IMR-90 (cell line): Measurements from ENCODE around the gene VAMP7. TPM values are rescaled to one million over a fixed set of nuclear protein-coding genes. Genes with fewer than 3 reads are reported as not detected.

ENCODE experiments used
- ATAC-seq: fragments of 200-7000 bp; cut with Tn5 transposase; 2 replicates; pipeline ENCODE4 v1.9.1; 2020; ENCODE audit warnings: low read depth, mild to moderate bottlenecking, moderate library complexity
- BruUV-seq: library from RNA; stranded (reverse); fragments of 400-500 nt; replicated peaks from 2 replicates; lab custom pipeline; 2021; lab: Mats Ljungman, UMichigan
- CTCF ChIA-PET: fragments of 300-600 bp; formaldehyde crosslinking; extraction: SDS; loops from one replicate; lab custom pipeline; 2021; ENCODE audit warnings: antibody characterized with exemption; lab: Yijun Ruan, JAX
- POLR2A ChIA-PET: fragments of 300-600 bp; sonication (Branson Sonifier 250); formaldehyde crosslinking; loops from one replicate; lab custom pipeline; 2022; ENCODE audit warnings: antibody characterized with exemption; ENCODE audit not compliant: unreplicated experiment; lab: Charles Lee
- DNase-seq: peaks from one replicate; pipeline ENCODE4 v3.0.0; 2013
- H2AFZ ChIP-seq: replicated peaks from 2 replicates; pipeline ENCODE3; 2013; ENCODE audit warnings: low read length, mild to moderate bottlenecking; ENCODE audit not compliant: poor library complexity
- H2AK5ac ChIP-seq: 2 replicates; pipeline ENCODE4 v1.6.1; 2013; ENCODE audit warnings: low read depth, low read length, inconsistent platforms
- H2AK9ac ChIP-seq: replicated peaks from 2 replicates; pipeline ENCODE3; 2013; ENCODE audit warnings: mild to moderate bottlenecking, low read depth, low read length, moderate library complexity; ENCODE audit not compliant: poor library complexity
- H2BK120ac ChIP-seq: 2 replicates; pipeline ENCODE4 v1.6.1; 2013; ENCODE audit warnings: low read depth, low read length, inconsistent platforms
- H2BK15ac ChIP-seq: 3 replicates; pipeline ENCODE4 v1.6.1; 2013; ENCODE audit warnings: low read depth, low read length, inconsistent platforms
- H2BK20ac ChIP-seq: 2 replicates; pipeline ENCODE4 v1.6.1; 2013; ENCODE audit warnings: low read depth, mild to moderate bottlenecking, inconsistent platforms, low read length, moderate library complexity
- H2BK5ac ChIP-seq: 2 replicates; pipeline ENCODE4 v1.6.1; 2013; ENCODE audit warnings: mild to moderate bottlenecking, low read depth, low read length, inconsistent platforms; ENCODE audit not compliant: poor library complexity, severe bottlenecking
- H3K14ac ChIP-seq: replicated peaks from 2 replicates; pipeline ENCODE4 v1.6.1; 2013; ENCODE audit warnings: low read depth, low read length, inconsistent platforms
- H3K18ac ChIP-seq: 2 replicates; pipeline ENCODE4 v1.6.1; 2013; ENCODE audit warnings: low read depth, low read length, control low read depth
- H3K23ac ChIP-seq: 2 replicates; pipeline ENCODE4 v1.6.1; 2013; ENCODE audit warnings: low read depth, low read length, inconsistent platforms
- H3K27ac ChIP-seq: 2 replicates; pipeline ENCODE4 v1.5.1; 2013; ENCODE audit warnings: mild to moderate bottlenecking, control low read depth, low read length; ENCODE audit not compliant: insufficient read depth
- H3K27me3 ChIP-seq: 2 replicates; pipeline ENCODE4 v1.6.1; 2013; ENCODE audit warnings: low read length; ENCODE audit not compliant: control insufficient read depth, insufficient read depth
- H3K36me3 ChIP-seq: 2 replicates; pipeline ENCODE4 v1.6.1; 2013; ENCODE audit warnings: low read length, mixed read lengths; ENCODE audit not compliant: control insufficient read depth, insufficient read depth
- H3K4ac ChIP-seq: 2 replicates; pipeline ENCODE4 v1.6.1; 2013; ENCODE audit warnings: low read depth, low read length, inconsistent platforms
- H3K4me1 ChIP-seq: 2 replicates; pipeline ENCODE4 v1.6.1; 2013; ENCODE audit warnings: low read length, mixed read lengths; ENCODE audit not compliant: control insufficient read depth, insufficient read depth
- H3K4me2 ChIP-seq: 2 replicates; pipeline ENCODE4 v1.6.1; 2013; ENCODE audit warnings: low read depth, mild to moderate bottlenecking, control low read depth, low read length, moderate library complexity
- H3K4me3 ChIP-seq: 2 replicates; pipeline ENCODE4 v1.5.1; 2013; ENCODE audit warnings: low read depth, mild to moderate bottlenecking, control low read depth, low read length, moderate library complexity; ENCODE audit not compliant: insufficient read depth
- H3K56ac ChIP-seq: 2 replicates; pipeline ENCODE4 v1.6.1; 2013; ENCODE audit warnings: low read length, inconsistent platforms; ENCODE audit not compliant: insufficient read depth; ENCODE audit errors: extremely low read depth
- H3K79me1 ChIP-seq, 2 experiments: 2 replicates each; pipeline ENCODE4 v1.6.1; 2013; ENCODE audit warnings: low read length in 2 of 2, inconsistent platforms in 1 of 2, low read depth in 1 of 2
- H3K9ac ChIP-seq: 2 replicates; pipeline ENCODE4 v1.6.1; 2013; ENCODE audit warnings: low read depth, low read length, control low read depth
- H3K9me1 ChIP-seq: 2 replicates; pipeline ENCODE4 v1.6.1; 2013; ENCODE audit warnings: low read length, inconsistent platforms; ENCODE audit not compliant: insufficient read depth
- H3K9me3 ChIP-seq: 2 replicates; pipeline ENCODE4 v1.6.1; 2013; ENCODE audit warnings: low read length; ENCODE audit not compliant: control insufficient read depth, insufficient read depth
- H4K20me1 ChIP-seq: 2 replicates; pipeline ENCODE4 v1.6.1; 2013; ENCODE audit warnings: low read length, inconsistent platforms; ENCODE audit not compliant: insufficient read depth
- H4K5ac ChIP-seq: 2 replicates; pipeline ENCODE4 v1.6.1; 2013; ENCODE audit warnings: mild to moderate bottlenecking, low read depth, low read length, control low read depth
- H4K8ac ChIP-seq, 2 experiments: 2 replicates each; pipeline ENCODE4 v1.6.1; 2013; ENCODE audit warnings: low read depth in 2 of 2, low read length in 2 of 2, control low read depth in 1 of 2, inconsistent platforms in 1 of 2
- H4K91ac ChIP-seq: 2 replicates; pipeline ENCODE4 v1.6.1; 2013; ENCODE audit warnings: low read depth, low read length, inconsistent platforms; ENCODE audit not compliant: insufficient read depth
- BHLHE40 ChIP-seq: fragments of 150-350 bp; IDR thresholded peaks from 2 replicates; pipeline ENCODE4 v1.6.1; 2016; ENCODE audit warnings: mild to moderate bottlenecking, low read depth, low read length
- CEBPB ChIP-seq: IDR thresholded peaks from 2 replicates; pipeline ENCODE4 v1.6.1; 2012; ENCODE audit warnings: low read depth, low read length, improper control_type of control experiment
- CHD1 ChIP-seq: IDR thresholded peaks from 2 replicates; pipeline ENCODE4 v1.6.1; 2012; ENCODE audit warnings: low read depth, low read length, improper control_type of control experiment
- FOS ChIP-seq: fragments of 150-350 bp; IDR thresholded peaks from 2 replicates; pipeline ENCODE4 v1.6.1; 2016; ENCODE audit warnings: low read depth, low read length
- MAFK ChIP-seq: IDR thresholded peaks from 2 replicates; pipeline ENCODE4 v1.6.1; 2012; ENCODE audit warnings: low read depth, low read length, improper control_type of control experiment
- MAZ ChIP-seq: IDR thresholded peaks from 2 replicates; pipeline ENCODE4 v1.6.1; 2012; ENCODE audit warnings: low read depth, mild to moderate bottlenecking, low read length, improper control_type of control experiment, moderate library complexity, borderline replicate concordance
- MXI1 ChIP-seq: IDR thresholded peaks from 2 replicates; pipeline ENCODE4 v1.6.1; 2012; ENCODE audit warnings: low read depth, mild to moderate bottlenecking, low read length, moderate library complexity, borderline replicate concordance
- NFE2L2 ChIP-seq: fragments of 150-350 bp; IDR thresholded peaks from 2 replicates; pipeline ENCODE4 v1.6.1; 2016; ENCODE audit warnings: low read depth, mild to moderate bottlenecking, low read length
- POLR2A ChIP-seq: IDR thresholded peaks from 2 replicates; pipeline ENCODE4 v1.6.1; 2012; ENCODE audit warnings: mild to moderate bottlenecking, low read depth, low read length
- RAD21 ChIP-seq: IDR thresholded peaks from 2 replicates; pipeline ENCODE4 v1.6.1; 2012; ENCODE audit warnings: low read length, improper control_type of control experiment
- RCOR1 ChIP-seq: IDR thresholded peaks from 2 replicates; pipeline ENCODE4 v1.6.1; 2012; ENCODE audit warnings: mild to moderate bottlenecking, low read length, improper control_type of control experiment; ENCODE audit not compliant: insufficient replicate concordance
- RFX5 ChIP-seq: IDR thresholded peaks from 2 replicates; pipeline ENCODE4 v1.8.0; 2012; ENCODE audit warnings: low read depth, mild to moderate bottlenecking, low read length, moderate library complexity
- SMC3 ChIP-seq: fragments of 150-350 bp; IDR thresholded peaks from 2 replicates; pipeline ENCODE4 v1.6.1; 2016; ENCODE audit warnings: low read depth, mild to moderate bottlenecking, antibody characterized with exemption, low read length, moderate library complexity
- WGBS, 2 experiments: methylation state at CpG; one replicate each; pipeline versions ENCODE4 v1.1.5 to v1.1.7; 2013; ENCODE audit warnings: missing lambda C conversion rate in 2 of 2; ENCODE audit not compliant: insufficient read length in 1 of 2; ENCODE audit errors: extremely low coverage in 2 of 2; 5-methylcytosine and 5-hydroxymethylcytosine counted together
- dilution Hi-C: fragments of 300-500 bp; cut with HindIII; formaldehyde crosslinking; loops from one replicate; pipeline ENCODE4 v1.14.3; 2018; ENCODE audit warnings: low sequenced_read_pairs; ENCODE audit not compliant: unreplicated experiment
- in situ Hi-C: fragments of 300-500 bp; cut with MboI; formaldehyde crosslinking; loops from 3 replicates; pipeline ENCODE4 v1.14.3; 2019; ENCODE audit warnings: low sequenced_read_pairs, inconsistent platforms, mixed read lengths
- intact Hi-C: fragments of 100-400 bp; cut with micrococcal nuclease; formaldehyde crosslinking; loops from 2 replicates; pipeline ENCODE4 v1.10.0; 2022
- polyA plus RNA-seq, 3 experiments: library from polyadenylated mRNA; depleted of rRNA; stranded (reverse); fragments of >200 nt; gene quantifications; 2 replicates each; pipeline ENCODE4 v1.2.3, GENCODE V29; 2012; ENCODE audit warnings: low replicate concordance in 1 of 3
- total RNA-seq: library from RNA; depleted of rRNA; stranded (reverse); fragments of >200 nt; gene quantifications from 2 replicates; pipeline ENCODE4 v1.2.3, GENCODE V29; 2012
- TF ChIP-seq, protein P1 (sequence below): conservative IDR thresholded peaks from 2 replicates; pipeline ENCODE4 v1.5.1; 2012; ENCODE audit warnings: mild to moderate bottlenecking, low read depth, low read length, improper control_type of control experiment
- TF ChIP-seq, protein P2 (sequence below): fragments of 150-350 bp; IDR thresholded peaks from 2 replicates; pipeline ENCODE4 v1.6.1; 2017; ENCODE audit warnings: mild to moderate bottlenecking, antibody characterized with exemption, low read length, low read depth
- TF ChIP-seq, protein P3 (sequence below): fragments of 150-350 bp; IDR thresholded peaks from 2 replicates; pipeline ENCODE4 v1.6.1; 2016; ENCODE audit warnings: low read depth, mild to moderate bottlenecking, low read length, moderate library complexity, borderline replicate concordance

The VAMP7 gene
- total and polyA plus RNA-seq, 2 of the 4 experiments (the other 2 are of a cell fraction), result 21.7 to 39.1 TPM

DNA sequence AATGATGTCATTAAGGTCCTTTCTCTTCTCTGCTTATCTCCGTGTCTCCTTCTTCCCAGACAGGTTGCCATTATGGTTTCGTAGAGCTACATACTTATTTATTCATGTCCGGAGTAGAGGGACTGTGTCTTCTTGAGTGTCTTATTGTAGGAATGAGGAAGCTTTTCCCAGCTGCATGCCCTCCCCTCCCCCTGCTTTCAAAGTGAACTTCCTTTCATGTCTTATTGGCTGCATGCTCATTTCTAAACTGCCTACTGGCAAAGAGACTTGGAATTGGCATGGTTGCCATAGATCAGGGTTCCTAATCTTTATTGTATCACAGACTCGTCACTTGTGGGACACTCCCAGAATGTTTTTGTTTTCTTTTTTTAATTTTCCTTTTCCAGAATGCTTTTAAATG, 15.4 kb downstream of the VAMP7 start:
- CTCF ChIA-PET, result no interaction called here
- Histone ChIP-seq H3K4me2 (no peak overlapping the region), H2BK5ac (no peak overlapping the region), H4K20me1 (no peaks in the 10 kb centered on the region), H2AFZ (no peak overlapping the region), H3K18ac (no peak overlapping the region), H3K36me3 (peaks cover 11% of the 10 kb centered on the region), H3K9me1 (no peaks in the 10 kb centered on the region), H3K23ac (no peak overlapping the region), H2AK9ac (no peak overlapping the region), H3K79me1 (peaks cover 3 to 7% of the 10 kb centered on the region in 2 experiments; a peak in 2 of 4 replicates), H2BK120ac (no peak overlapping the region), H2BK20ac (no peak overlapping the region), H3K4me1 (no peaks in the 10 kb centered on the region), H3K14ac (no peak overlapping the region), H4K91ac (no peak overlapping the region), H4K5ac (no peak overlapping the region), H3K9me3 (no peaks in the 10 kb centered on the region), H3K27me3 (no peaks in the 10 kb centered on the region), H4K8ac (no peak overlapping the region), H3K9ac (no peak overlapping the region), H3K4me3 (no peak overlapping the region), H2AK5ac (no peak overlapping the region), H3K56ac (no peak overlapping the region), H2BK15ac (no peak overlapping the region), H3K27ac (no peak overlapping the region), H3K4ac (no peak overlapping the region)
- DNase-seq, result no peak
- TF ChIP-seq RCOR1, result no peak
- no peak for TF ChIP-seq SMC3
- no peak for TF ChIP-seq POLR2A
- TF ChIP-seq MAFK, result no peak
- no peak for TF ChIP-seq MXI1
- TF ChIP-seq, protein P1, sequence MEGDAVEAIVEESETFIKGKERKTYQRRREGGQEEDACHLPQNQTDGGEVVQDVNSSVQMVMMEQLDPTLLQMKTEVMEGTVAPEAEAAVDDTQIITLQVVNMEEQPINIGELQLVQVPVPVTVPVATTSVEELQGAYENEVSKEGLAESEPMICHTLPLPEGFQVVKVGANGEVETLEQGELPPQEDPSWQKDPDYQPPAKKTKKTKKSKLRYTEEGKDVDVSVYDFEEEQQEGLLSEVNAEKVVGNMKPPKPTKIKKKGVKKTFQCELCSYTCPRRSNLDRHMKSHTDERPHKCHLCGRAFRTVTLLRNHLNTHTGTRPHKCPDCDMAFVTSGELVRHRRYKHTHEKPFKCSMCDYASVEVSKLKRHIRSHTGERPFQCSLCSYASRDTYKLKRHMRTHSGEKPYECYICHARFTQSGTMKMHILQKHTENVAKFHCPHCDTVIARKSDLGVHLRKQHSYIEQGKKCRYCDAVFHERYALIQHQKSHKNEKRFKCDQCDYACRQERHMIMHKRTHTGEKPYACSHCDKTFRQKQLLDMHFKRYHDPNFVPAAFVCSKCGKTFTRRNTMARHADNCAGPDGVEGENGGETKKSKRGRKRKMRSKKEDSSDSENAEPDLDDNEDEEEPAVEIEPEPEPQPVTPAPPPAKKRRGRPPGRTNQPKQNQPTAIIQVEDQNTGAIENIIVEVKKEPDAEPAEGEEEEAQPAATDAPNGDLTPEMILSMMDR, result no peak
- TF ChIP-seq NFE2L2, result no peak
- TF ChIP-seq CHD1, result no peak
- TF ChIP-seq, protein P2, sequence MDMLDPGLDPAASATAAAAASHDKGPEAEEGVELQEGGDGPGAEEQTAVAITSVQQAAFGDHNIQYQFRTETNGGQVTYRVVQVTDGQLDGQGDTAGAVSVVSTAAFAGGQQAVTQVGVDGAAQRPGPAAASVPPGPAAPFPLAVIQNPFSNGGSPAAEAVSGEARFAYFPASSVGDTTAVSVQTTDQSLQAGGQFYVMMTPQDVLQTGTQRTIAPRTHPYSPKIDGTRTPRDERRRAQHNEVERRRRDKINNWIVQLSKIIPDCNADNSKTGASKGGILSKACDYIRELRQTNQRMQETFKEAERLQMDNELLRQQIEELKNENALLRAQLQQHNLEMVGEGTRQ, result no peak
- TF ChIP-seq MAZ, result no peak
- TF ChIP-seq BHLHE40, result no peak
- TF ChIP-seq RAD21, result no peak
- TF ChIP-seq FOS, result no peak
- TF ChIP-seq CEBPB, result no peak
- TF ChIP-seq, protein P3, sequence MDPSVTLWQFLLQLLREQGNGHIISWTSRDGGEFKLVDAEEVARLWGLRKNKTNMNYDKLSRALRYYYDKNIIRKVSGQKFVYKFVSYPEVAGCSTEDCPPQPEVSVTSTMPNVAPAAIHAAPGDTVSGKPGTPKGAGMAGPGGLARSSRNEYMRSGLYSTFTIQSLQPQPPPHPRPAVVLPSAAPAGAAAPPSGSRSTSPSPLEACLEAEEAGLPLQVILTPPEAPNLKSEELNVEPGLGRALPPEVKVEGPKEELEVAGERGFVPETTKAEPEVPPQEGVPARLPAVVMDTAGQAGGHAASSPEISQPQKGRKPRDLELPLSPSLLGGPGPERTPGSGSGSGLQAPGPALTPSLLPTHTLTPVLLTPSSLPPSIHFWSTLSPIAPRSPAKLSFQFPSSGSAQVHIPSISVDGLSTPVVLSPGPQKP, result no peak
- no peak for TF ChIP-seq RFX5
- intact Hi-C loops (no loop called here), dilution Hi-C loops (no loop called here), in situ Hi-C loops (no loop called here)
- no peak for ATAC-seq
- no TSS peak for BruUV-seq
- WGBS, 2 experiments, result no CpG with 5 or more reads among the region's 4 CpGs
- POLR2A ChIA-PET, result no interaction called here
